Muscle of leg (tissue), 11 donors: Measurements from ENCODE around the gene JARID2. TPM values are rescaled to one million over a fixed set of nuclear protein-coding genes. Genes with fewer than 3 reads are reported as not detected.

Experiments used
- DNase-seq: peaks from one replicate; pipeline ENCODE4 v3.0.0; 2013
- H3K27ac ChIP-seq: one replicate; pipeline ENCODE4 v1.5.1; 2013; ENCODE audit warnings: mild to moderate bottlenecking, low read length, control low read depth
- H3K27me3 ChIP-seq: one replicate; pipeline ENCODE4 v1.6.1; 2013; ENCODE audit warnings: low read length; ENCODE audit not compliant: control insufficient read depth, insufficient read depth
- H3K36me3 ChIP-seq: one replicate; pipeline ENCODE4 v1.6.1; 2013; ENCODE audit warnings: low read length; ENCODE audit not compliant: control insufficient read depth, insufficient read depth
- H3K4me1 ChIP-seq: one replicate; pipeline ENCODE4 v1.6.1; 2013; ENCODE audit warnings: low read length; ENCODE audit not compliant: control insufficient read depth, insufficient read depth
- H3K4me3 ChIP-seq: one replicate; pipeline ENCODE4 v1.5.1; 2013; ENCODE audit warnings: low read length, control low read depth
- H3K9me3 ChIP-seq: replicated peaks from 2 replicates; pipeline ENCODE4 v1.6.1; 2013; ENCODE audit warnings: low read depth, low read length; ENCODE audit not compliant: control insufficient read depth
- WGBS: methylation state at CpG from one replicate; pipeline ENCODE4 v1.1.5; 2013; ENCODE audit warnings: missing lambda C conversion rate; ENCODE audit not compliant: insufficient coverage; 5-methylcytosine and 5-hydroxymethylcytosine counted together
- polyA plus RNA-seq, 8 donors: library from polyadenylated mRNA; unstranded; fragments of 120-200 nt; gene quantifications; one replicate each; pipeline versions ENCODE4 v1.2.1 to v1.2.3, GENCODE V29; 2013; ENCODE audit warnings: inconsistent platforms in 1 of 8, low replicate concordance in 1 of 8; ENCODE audit not compliant: insufficient read length in 8 of 8, insufficient read depth in 1 of 8
- total RNA-seq: library from RNA; stranded (reverse); fragments of 120-200 nt; gene quantifications from one replicate; pipeline ENCODE4 v1.2.4, GENCODE V29; 2013

JARID2 gene
- total and polyA plus RNA-seq, 9 donors, result 9.8 to 15.3 (median 13.2) TPM

GRCh38 chr6:15352220-15352619, 106.4 kb downstream of the JARID2 start:
- no peak for DNase-seq
- Histone ChIP-seq H3K27me3 (no peaks in the 10 kb centered on the region), H3K36me3 (no peaks in the 10 kb centered on the region), H3K27ac (no peak overlapping the region), H3K4me1 (peaks cover 11% of the 10 kb centered on the region), H3K9me3 (no peaks in the 10 kb centered on the region), H3K4me3 (no peak overlapping the region)
- WGBS, result no CpG with 5 or more reads among the region's 4 CpGs

GRCh38 chr6:15352845-15353244, 107.0 kb downstream of the JARID2 start:
- Histone ChIP-seq H3K4me1 (peaks cover 11% of the 10 kb centered on the region), H3K27me3 (no peaks in the 10 kb centered on the region)

GRCh38 chr6:15355683-15356099, 109.8 kb downstream of the JARID2 start:
- Histone ChIP-seq H3K27me3 (no peaks in the 10 kb centered on the region), H3K9me3 (no peaks in the 10 kb centered on the region), H3K4me3 (no peak overlapping the region), H3K27ac (no peak overlapping the region), H3K36me3 (peaks cover 2% of the 10 kb centered on the region), H3K4me1 (peaks cover 19% of the 10 kb centered on the region)
- DNase-seq, result no peak
- whole genome bisulfite sequencing, result 82% methylated on average over 7 of the region's 10 CpGs

More at GRCh38 chr6:15352845-15353244, 107.0 kb downstream of the JARID2 start:
- Histone ChIP-seq H3K4me3 (no peak overlapping the region), H3K27ac (no peak overlapping the region), H3K36me3 (no peaks in the 10 kb centered on the region), H3K9me3 (no peaks in the 10 kb centered on the region)
- no peak for DNase-seq
- WGBS, result no CpG with 5 or more reads among the region's 2 CpGs

- H3K27ac ChIP-seq, result no peak overlapping the region
- no peak for DNase-seq
- no peak overlapping the region for H3K4me3 ChIP-seq
- no CpG with 5 or more reads among the region's 6 CpGs for WGBS
- H3K4me1 ChIP-seq, result peaks cover 19% of the 10 kb centered on the region
- peaks cover 2% of the 10 kb centered on the region for H3K36me3 ChIP-seq
- H3K27me3 ChIP-seq, result no peaks in the 10 kb centered on the region
- no peaks in the 10 kb centered on the region for H3K9me3 ChIP-seq
Measured at GRCh38 chr6:15356179-15356578, 110.3 kb downstream of the JARID2 start.

- WGBS, result 33% methylated on average over 2 of the region's 5 CpGs
- DNase-seq, result peak; percentile 62
- Histone ChIP-seq H3K9me3 (no peaks in the 10 kb centered on the region), H3K4me3 (no peak overlapping the region), H3K27ac (no peak overlapping the region), H3K27me3 (no peaks in the 10 kb centered on the region), H3K36me3 (peaks cover 2% of the 10 kb centered on the region), H3K4me1 (peaks cover 15% of the 10 kb centered on the region)
Measured at GRCh38 chr6:15356937-15357336, 111.1 kb downstream of the JARID2 start.

GRCh38 chr6:15357782-15358181, 111.9 kb downstream of the JARID2 start:
- peaks cover 2% of the 10 kb centered on the region for H3K36me3 ChIP-seq
- no peak for DNase-seq
- H3K4me3 ChIP-seq, result no peak overlapping the region
- H3K27me3 ChIP-seq, result no peaks in the 10 kb centered on the region
- peaks cover 12% of the 10 kb centered on the region for H3K4me1 ChIP-seq
- WGBS, result no CpG with 5 or more reads among the region's 5 CpGs
- no peak overlapping the region for H3K27ac ChIP-seq
- H3K9me3 ChIP-seq, result no peaks in the 10 kb centered on the region

- Histone ChIP-seq H3K27me3 (no peaks in the 10 kb centered on the region), H3K36me3 (peaks cover 2% of the 10 kb centered on the region), H3K4me1 (peaks cover 16% of the 10 kb centered on the region), H3K9me3 (no peaks in the 10 kb centered on the region), H3K27ac (no peak overlapping the region), H3K4me3 (no peak overlapping the region)
- 93% methylated on average over 3 of the region's 9 CpGs for WGBS
- DNase-seq, result no peak
Measured at GRCh38 chr6:15358579-15359327, 112.9 kb downstream of the JARID2 start.

GRCh38 chr6:15359335-15359862, 113.5 kb downstream of the JARID2 start:
- Histone ChIP-seq H3K27ac (no peak overlapping the region), H3K4me1 (peaks cover 20% of the 10 kb centered on the region), H3K4me3 (no peak overlapping the region), H3K36me3 (peaks cover 2% of the 10 kb centered on the region), H3K9me3 (no peaks in the 10 kb centered on the region), H3K27me3 (no peaks in the 10 kb centered on the region)
- 96% methylated on average over 4 of the region's 11 CpGs for WGBS
- DNase-seq, result no peak

GRCh38 chr6:15360300-15360699, 114.4 kb downstream of the JARID2 start:
- peaks cover 23% of the 10 kb centered on the region for H3K4me1 ChIP-seq
- peaks cover 2% of the 10 kb centered on the region for H3K36me3 ChIP-seq
- no peaks in the 10 kb centered on the region for H3K9me3 ChIP-seq
- 92% methylated on average over 7 of the region's 9 CpGs for WGBS
- H3K27ac ChIP-seq, result no peak overlapping the region
- DNase-seq, result no peak
- H3K27me3 ChIP-seq, result no peaks in the 10 kb centered on the region
- no peak overlapping the region for H3K4me3 ChIP-seq

GRCh38 chr6:15361197-15361596, 115.3 kb downstream of the JARID2 start:
- no peak for DNase-seq
- peaks cover 23% of the 10 kb centered on the region for H3K4me1 ChIP-seq
- no peak overlapping the region for H3K27ac ChIP-seq
- H3K27me3 ChIP-seq, result no peaks in the 10 kb centered on the region
- H3K9me3 ChIP-seq, result no peaks in the 10 kb centered on the region
- 86% methylated on average over 1 of the region's 3 CpGs for WGBS
- no peak overlapping the region for H3K4me3 ChIP-seq
- peaks cover 2% of the 10 kb centered on the region for H3K36me3 ChIP-seq
